ENCODE results near the gene PRSS57.
"Not testable (repeated sequence)": the region's sequence is repeated elsewhere in the genome, so short reads cannot be mapped to it uniquely, and the experiment has no call there.

Gene PRSS57

DNA sequence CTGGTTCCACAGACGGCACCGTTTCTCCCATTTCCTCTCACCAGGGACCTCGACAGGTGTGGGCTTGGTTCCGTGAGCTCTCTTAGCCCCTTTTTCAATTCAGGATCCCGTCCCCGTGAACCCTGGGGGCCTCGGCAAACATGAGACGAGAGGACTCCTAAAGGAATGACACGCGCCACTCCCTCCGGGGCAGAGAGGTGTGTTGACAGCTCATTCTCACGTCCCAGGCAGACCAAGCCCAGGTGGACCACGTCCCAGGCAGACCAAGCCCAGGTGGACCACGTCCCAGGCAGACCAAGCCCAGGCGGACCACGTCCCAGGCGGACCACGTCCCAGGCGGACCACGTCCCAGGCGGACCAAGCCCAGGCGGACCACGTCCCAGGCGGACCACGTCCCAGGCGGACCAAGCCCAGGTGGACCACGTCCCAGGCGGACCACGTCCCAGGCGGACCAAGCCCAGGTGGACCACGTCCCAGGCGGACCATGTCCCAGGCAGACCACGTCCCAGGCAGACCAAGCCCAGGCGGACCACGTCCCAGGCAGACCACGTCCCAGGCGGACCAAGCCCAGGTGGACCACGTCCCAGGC is 28.2 kb downstream of the PRSS57 start:
- DNase-seq: not testable (repeated sequence)

DNA sequence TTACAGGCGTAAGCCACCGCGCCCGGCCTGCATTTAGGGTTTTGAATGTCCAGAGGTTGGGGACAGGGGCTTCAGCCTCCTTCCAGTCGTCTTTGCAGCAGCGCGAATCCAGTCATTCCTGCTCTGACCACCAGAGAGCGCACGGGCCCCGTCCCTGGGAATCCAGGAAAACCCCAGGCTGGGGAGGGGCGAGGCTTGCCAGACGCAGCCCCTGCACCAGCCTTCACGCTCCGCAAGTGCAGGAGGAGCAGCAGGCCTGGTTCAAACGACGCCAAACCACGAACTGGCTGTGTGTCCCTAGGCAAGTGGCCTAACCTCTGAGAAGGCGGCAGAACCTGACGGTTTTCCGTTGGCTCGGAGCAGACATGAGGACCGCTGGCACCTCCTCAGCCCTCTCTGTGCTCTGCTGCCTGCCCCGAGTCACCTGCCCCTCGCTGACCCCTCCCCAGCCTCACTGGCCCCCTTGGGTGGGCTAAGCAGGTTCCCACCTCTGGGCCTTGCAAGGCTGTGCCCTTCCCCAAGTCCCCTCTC is 30.3 kb downstream of the PRSS57 start:
- DNase-seq: peak; percentile 82 to 87

GRCh38 chr19:663682-664117 is 31.6 kb downstream of the PRSS57 start:
- DNase-seq: no peak

DNA sequence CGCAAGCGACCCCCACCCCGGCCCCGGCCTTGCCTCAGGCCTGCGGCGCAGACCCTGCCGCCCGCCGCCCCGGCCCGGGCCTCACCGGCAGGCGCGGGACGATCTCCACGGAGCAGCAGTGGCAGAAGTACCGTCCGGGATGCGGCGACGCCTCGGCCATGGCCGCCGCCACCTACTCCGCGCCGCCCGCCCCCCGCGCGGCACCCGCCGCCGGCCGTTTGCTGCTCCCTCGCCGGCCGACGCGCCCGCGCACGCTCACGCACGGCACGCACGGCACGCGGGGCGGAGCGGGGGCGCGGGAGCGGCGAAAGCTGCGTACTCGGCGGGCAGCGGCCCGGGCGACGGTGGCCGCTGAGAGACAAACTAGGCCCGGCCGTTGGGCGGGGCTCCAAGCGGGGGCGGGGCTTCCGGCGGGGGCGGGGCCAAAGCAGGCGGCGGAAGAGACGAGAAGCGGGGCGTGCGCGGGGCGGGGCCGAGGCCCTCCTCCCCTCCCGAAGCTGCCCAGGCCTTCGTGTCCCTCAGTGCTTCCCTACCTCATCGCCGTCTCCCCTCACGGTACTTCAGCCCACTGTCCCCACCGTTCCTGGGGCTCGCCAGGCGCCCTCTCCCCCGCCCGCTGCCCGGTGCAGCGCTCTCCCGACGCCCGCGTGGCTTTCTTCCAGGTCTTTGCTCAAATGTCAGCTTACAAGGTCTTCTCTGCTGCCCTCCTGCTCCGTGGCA is 32.1 kb downstream of the PRSS57 start, which contains the start of gene RNF126:
Gene RNF126, minus strand, starts transcription at position 253 of the 720 bp plus-strand sequence. Its CDS starts 93 bp downstream, at position 160.
- DNase-seq: peak; percentile 81 to 90

- DNase-seq: peak; percentile 14 to 38
These were observed 32.9 kb downstream of the PRSS57 start for GRCh38 chr19:662207-662961.

GRCh38 chr19:661427-662196 is 33.6 kb downstream of the PRSS57 start:
- DNase-seq: peak; percentile 65 to 70

DNA sequence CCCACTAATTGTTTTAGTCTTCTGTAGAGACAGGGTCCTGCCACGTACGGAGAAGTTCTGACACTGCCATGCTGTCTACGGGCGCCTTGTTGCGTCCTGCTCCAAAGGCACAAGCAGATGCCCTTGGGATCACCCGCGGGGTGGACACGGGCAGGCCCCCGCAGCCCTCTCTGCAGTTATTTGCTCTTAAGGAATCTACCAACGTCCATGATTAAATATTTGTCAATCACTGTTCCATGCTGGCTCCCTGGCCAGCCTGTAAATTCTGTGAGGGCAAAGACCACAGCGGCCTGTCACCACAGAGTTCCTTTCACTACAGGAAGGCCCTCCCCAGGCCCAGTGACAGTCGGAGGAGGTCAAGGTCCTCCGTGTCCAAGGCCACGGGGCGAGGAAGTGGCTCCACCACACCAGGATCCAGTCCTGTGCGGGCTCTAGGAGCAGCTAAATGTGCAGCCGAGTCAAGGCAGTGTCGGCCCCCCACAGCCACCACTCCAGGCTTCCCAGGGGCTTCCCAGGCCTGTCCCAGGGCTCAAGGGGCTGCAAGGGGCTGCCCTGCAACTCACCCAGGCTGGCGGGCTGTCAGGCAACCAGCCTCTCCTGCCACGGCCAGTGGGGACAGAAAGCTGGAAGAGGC is 34.3 kb downstream of the PRSS57 start:
- no peak for DNase-seq

DNA sequence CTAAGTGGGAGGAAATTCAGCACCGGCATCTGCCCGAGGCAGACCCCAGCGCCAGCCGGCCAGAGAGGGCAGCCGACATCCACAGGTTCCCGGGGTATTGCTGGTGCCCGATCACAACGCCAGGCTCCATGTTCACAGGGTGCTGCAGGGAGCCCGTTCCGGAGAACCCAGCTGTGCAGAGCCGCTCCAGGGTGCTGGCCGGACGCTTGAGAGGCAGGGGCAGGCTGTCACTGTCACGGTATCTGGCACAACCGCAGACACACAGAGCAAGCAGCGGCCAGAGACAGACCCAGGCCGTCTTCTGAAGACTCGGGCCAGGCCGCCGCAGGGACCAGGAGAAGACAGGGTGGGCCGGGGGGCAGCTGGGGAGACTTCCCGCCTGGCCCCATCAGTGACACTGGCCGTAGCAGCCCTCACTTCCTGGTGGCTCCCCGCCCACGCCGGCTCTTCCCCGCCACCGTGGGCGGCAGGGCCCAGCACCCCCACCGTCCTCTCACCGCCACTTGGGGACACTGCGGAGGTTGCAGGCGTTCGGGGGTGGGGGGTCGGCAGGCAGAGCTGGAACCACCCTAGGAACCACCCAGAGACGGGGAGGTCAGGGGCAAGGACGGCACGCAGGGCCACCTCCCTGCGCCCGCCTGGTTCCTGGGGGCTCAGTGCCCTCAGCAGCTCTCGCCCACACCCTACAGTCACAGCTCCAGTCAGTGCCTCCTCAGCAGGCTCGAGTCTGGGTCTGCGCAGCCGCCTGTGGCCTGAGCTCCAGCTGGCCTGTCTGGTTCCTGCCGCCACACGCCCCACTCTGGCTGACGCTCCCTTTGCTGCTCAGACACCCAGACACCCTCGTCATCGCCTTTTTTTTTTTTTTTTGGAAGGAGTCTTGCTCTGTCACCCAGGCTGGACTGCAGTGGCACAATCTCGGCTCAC is 36.1 kb downstream of the PRSS57 start:
- DNase-seq: no peak

DNA sequence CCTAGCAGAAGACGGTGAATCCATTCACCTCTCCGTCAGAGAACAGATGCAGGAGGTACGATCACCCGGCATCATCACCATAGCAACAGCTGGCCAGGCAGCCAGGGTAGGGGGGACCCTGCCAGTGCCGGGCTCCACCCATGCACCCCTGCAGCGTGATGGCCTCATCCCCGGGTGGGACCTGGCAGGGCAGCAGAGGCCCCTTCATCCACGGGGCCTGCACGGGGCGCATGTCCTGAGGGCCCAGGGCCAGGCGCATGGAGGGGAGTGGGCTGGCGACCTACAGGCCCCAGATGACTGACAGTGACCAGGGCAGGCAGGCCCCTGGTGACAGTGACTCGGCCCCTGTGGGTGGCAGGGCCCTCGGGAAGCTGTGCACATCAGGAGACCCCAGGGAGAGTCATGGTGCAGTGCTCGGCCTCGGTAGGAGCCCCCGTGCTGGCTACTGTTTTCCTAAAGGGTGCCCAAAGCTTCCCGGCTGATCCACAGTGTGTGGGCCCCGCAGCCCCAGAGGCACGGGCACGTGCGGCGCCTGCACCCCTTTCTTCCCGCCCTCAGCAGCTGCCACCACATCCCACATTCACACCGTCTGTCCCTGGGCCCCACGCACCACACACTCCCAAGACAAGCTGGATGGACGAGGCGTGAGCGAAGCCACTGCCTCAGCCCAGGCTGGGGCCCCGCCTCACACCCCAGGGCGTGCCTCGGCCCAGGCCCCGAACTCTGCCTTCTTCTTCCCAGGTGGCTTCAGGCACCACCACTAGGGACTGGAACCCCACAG is 37.0 kb downstream of the PRSS57 start:
- no peak for DNase-seq

DNA sequence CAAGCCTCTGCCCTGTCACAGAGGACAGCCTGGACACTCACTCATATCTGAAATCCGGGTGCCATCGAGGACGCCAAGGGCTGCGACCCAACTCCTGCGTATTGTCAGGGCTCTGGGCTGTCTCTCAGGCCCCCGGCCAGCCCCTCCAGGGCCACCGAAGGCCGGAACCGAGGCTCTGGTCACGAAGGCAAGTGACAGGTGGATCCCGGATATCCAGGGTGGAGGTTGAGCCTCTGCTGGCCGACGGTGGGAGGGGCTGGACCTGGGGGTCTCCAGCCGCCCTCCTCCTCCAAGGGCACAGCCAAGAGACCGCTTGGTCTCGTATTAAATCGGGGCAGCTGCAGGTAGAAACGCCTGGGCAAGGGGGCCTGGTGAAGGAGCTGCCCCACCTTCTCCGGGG is 37.6 kb downstream of the PRSS57 start:
- no peak for DNase-seq

DNA sequence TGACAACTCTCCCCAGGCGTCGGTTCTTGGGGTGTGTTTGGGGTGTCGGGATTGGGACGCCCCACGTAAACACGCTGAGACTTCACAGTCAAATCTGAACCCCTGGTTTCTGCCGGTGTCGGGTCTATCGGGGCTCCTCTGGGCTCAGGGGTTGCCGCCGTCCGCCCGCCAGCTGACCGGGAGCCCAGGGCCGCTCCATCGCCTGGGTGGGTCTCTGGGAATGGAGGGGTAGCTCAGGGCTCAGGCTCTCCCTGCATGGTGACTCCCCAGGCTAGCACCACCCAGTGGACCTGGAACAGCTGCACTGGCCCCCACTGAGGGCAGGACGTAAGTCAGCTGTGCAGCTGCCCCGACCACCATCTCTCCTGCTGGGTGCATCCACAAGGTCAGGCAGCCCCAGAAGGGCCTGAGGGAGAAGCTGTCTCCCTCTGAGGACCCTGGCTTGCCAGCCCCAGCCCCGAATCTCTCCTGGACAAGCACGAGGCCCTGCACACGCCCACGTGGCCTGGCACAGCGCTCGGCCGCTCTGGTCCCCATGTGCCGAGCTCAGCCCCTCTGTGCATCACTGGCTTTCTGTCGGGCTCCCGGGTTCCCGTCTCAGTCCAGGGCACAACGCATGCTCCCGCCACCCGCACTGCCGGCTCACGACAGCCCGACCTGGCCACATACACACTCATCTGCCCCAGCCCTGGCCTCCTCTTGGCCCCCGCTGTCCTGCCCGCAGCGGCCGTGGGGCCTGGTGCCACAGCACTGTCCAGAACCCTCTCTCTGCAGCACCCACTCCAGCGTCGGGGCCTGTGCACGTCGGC is 38.3 kb downstream of the PRSS57 start:
- no peak for DNase-seq

DNA sequence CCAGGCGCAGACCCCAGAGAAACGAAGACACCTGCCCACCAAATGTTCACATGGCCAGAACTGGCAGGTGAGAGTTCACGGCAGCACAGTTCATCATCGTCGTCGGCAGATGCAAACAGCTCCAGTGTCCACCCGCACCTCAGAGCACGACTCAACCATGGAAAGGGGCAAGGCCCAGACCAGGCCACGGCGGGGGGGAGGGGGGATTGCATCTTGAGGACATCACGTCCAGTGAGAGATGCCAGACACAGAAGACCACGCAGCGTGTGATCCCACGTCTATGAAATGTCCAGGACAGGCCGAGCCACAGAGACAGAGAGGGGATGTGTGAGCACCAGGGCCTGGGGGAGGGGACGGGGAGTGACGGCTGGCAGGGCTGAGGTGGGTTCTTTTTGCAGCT is 39.6 kb downstream of the PRSS57 start:
- DNase-seq: no peak

DNA sequence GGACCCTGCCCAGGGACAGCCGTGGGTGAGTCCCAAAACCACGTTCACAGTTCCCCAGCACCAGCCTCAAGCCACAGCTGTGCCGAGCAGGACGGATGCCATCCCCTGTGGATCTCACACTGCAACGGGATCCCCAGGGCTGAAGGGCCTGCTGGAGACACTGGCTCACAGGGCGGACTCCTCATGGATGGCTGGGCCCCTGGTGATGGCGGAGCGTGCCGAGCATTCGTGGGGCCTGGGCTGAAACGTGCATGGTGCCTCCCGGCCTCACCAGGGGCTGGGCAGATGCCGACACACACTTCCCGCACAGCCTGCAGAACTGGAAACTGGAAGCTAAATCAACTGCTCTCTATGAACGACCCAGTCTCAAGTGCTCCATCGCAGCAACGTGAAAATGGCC is 41.8 kb downstream of the PRSS57 start:
- DNase-seq: no peak

- DNase-seq: no peak
These were observed 42.5 kb downstream of the PRSS57 start for GRCh38 chr19:652467-653389.

DNA sequence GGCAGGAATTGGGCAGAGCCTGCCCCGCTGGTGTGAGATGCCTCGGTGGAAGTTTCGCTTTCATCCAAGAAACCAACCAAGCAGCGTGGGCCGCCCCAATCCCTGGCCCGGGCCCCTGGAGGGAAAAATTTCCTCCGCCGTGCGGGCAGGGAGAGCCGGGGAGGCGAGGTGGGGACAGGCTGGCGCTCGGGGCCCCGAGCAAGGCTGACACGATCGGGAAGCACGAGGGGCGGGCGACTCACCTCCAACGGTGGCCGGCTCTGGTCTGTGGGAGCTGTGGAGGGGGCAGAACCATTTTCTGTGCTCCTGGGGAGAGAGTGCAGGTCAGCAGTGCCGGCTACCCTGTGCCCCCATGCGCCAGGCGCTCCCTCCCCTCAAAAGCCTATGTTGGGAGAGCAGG is 43.3 kb downstream of the PRSS57 start:
- no peak for DNase-seq

DNA sequence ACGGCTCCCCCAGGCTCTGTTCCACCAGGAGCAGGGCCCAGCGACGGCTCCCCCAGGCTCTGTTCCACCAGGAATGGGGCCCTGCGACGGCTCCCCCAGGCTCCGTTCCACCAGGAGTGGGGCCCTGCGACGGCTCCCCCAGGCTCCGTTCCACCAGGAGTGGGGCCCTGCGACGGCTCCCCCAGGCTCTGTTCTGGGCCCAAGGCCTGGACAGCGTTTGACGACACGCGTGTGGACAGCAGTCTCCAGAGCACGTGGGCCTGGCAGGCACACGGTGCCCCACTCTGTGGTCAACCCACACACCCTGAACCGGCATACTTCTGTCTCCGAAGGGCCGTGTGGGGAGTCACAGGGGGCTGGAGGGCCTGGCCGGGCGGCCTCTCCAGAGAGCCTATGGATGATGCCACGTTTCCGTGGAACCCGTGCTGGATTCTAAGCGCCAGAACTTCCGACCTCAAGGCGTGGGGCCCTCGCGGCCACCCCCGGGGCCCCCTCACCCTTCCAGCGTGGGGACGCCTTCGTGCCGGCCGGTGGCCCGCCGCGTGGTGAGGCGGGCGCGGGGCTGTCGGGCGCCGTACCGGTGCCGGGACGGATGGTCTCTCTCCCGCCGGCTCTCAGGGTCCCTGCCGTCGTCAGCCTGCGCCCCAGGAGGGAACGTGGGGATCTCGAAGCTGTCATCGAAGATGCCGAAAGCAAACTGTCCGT is 44.0 kb downstream of the PRSS57 start:
- no peak for DNase-seq

- no peak for DNase-seq
These were observed 45.1 kb downstream of the PRSS57 start for GRCh38 chr19:650121-650520.

All from Kasumi-1 (cell line).